ENCODE results near the gene CYP4A22.
"Not testable (repeated sequence)": the region's sequence is repeated elsewhere in the genome, so short reads cannot be mapped to it uniquely, and the experiment has no call there.

GRCh38 chr1:47109482-47109881 lies 27.8 kb upstream of the CYP4A22 start:
- not testable (repeated sequence) for TF ChIP-seq POLR2A, CTCF (IDR thresholded peaks at IDR 0.05)
